ENCODE results near the gene MAD2L1BP. TPM values are rescaled to one million over a fixed set of nuclear protein-coding genes. Genes with fewer than 3 reads are reported as not detected.
A peak's percentile ranks its signal among the peaks of the same experiment; 100 is the strongest.

The MAD2L1BP gene
- total RNA-seq, 1 experiment from 2014 or later: 52.0 TPM

DNA sequence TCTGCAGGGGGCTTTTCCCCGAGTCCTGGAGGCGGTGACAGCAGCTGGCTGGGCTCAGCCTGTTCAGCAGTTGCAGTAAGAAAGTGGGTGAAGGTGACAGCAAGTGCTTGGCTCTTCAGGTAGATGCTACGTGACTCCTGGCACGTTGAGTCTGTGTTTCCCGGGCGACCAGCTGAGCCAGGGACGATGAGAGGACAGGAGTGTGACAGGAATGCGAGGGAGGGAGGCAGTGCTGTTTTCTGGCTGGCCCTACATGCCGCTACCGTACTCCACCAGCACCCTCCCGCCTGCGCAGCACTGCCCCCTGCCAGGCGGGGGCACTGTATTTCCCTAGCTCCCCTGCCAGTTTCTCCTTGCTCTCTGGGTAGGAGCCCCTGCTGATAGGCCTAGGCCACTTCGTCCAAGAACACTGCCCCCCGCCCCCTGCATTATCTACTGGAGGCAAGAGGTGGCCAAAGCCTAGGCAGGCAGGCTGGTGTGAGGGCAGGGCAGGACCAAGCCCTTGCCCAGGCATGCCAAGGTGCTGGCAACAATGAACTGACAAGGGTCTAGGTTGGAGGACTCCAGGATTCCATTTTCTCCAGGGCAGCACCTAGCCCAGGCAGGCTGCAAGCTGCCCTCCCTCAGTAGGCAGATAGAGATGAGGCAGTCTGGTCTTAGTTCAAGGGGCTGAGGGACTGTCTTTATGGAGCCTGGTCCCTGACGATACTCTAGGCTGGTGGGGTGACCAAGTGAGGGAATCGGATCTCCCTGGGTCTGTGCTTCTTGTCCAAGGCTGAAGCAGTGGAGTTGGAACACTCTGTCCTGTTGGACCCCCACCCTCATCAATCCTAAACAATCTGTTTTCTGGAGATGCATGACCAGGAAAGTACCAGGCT lies 32.8 kb downstream of the MAD2L1BP start:
- no peaks in the 10 kb centered on the region for H3K27me3 ChIP-seq (replicated peaks; ENCODE audit: insufficient read depth, low read depth, low read length, poor library complexity)
- H3K9me3 ChIP-seq (ENCODE audit: low read depth, low read length, poor library complexity, severe bottlenecking): no peaks in the 10 kb centered on the region
- peaks cover 14% of the 10 kb centered on the region for H3K4me1 ChIP-seq (ENCODE audit: insufficient read depth, low read length, poor library complexity, severe bottlenecking)
- no peak for TF ChIP-seq EZH2 (IDR thresholded peaks at IDR 0.05; ENCODE audit: borderline replicate concordance, low read depth, low read length, poor library complexity, severe bottlenecking)
- TF ChIP-seq, protein P1, sequence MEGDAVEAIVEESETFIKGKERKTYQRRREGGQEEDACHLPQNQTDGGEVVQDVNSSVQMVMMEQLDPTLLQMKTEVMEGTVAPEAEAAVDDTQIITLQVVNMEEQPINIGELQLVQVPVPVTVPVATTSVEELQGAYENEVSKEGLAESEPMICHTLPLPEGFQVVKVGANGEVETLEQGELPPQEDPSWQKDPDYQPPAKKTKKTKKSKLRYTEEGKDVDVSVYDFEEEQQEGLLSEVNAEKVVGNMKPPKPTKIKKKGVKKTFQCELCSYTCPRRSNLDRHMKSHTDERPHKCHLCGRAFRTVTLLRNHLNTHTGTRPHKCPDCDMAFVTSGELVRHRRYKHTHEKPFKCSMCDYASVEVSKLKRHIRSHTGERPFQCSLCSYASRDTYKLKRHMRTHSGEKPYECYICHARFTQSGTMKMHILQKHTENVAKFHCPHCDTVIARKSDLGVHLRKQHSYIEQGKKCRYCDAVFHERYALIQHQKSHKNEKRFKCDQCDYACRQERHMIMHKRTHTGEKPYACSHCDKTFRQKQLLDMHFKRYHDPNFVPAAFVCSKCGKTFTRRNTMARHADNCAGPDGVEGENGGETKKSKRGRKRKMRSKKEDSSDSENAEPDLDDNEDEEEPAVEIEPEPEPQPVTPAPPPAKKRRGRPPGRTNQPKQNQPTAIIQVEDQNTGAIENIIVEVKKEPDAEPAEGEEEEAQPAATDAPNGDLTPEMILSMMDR (conservative IDR thresholded peaks at IDR 0.05; ENCODE audit: low read depth, low read length): peak; percentile 74
- intact Hi-C loops (cut with micrococcal nuclease; ENCODE audit: unreplicated experiment): loop anchor here (5.0 kb wide), 1 partner anchor 89 kb away; no protein-coding TSS in a partner anchor
- H3K4me3 ChIP-seq (ENCODE audit: low read depth, low read length, poor library complexity, severe bottlenecking): no peak overlapping the region
- H3K36me3 ChIP-seq (ENCODE audit: insufficient read depth, low read length, poor library complexity, severe bottlenecking): peaks cover 20% of the 10 kb centered on the region
- ChIA-PET CTCF (interaction anchor here (0.7 to 2.6 kb wide), 4 partner anchors 28 to 411 kb away, joined by 3 to 29 read pairs (median 7); no protein-coding TSS in a partner anchor), POLR2A (ENCODE audit: low non-redundant PET) (no interaction called here)
- peak; percentile 76 for DNase-seq (ENCODE audit: low spot score)
- H3K27ac ChIP-seq (ENCODE audit: low read depth, low read length, poor library complexity, severe bottlenecking): no peak overlapping the region
- no TSS peak for BruUV-seq (replicated peaks)

- Histone ChIP-seq H3K4me1 (ENCODE audit: insufficient read depth, low read length, poor library complexity, severe bottlenecking) (peaks cover 14% of the 10 kb centered on the region), H3K27me3 (replicated peaks; ENCODE audit: insufficient read depth, low read depth, low read length, poor library complexity) (no peaks in the 10 kb centered on the region), H3K9me3 (ENCODE audit: low read depth, low read length, poor library complexity, severe bottlenecking) (no peaks in the 10 kb centered on the region), H3K4me3 (ENCODE audit: low read depth, low read length, poor library complexity, severe bottlenecking) (no peak overlapping the region), H3K36me3 (ENCODE audit: insufficient read depth, low read length, poor library complexity, severe bottlenecking) (peaks cover 29% of the 10 kb centered on the region), H3K27ac (ENCODE audit: low read depth, low read length, poor library complexity, severe bottlenecking) (peak overlapping the region; percentile 21)
- ChIA-PET CTCF (interaction anchor here (0.6 to 2.6 kb wide), 3 partner anchors 405 to 553 kb away, joined by 3 to 11 read pairs (median 8); no protein-coding TSS in a partner anchor), POLR2A (ENCODE audit: low non-redundant PET) (interaction anchor here (0.7 kb wide), 1 partner anchor 34 kb away, joined by 3 read pairs; no protein-coding TSS in a partner anchor)
- DNase-seq (ENCODE audit: low spot score): no peak
- intact Hi-C loops (cut with micrococcal nuclease; ENCODE audit: unreplicated experiment): loop anchor here (5.0 kb wide), 1 partner anchor 88 kb away; no protein-coding TSS in a partner anchor
- TF ChIP-seq, protein P1 (conservative IDR thresholded peaks at IDR 0.05; ENCODE audit: low read depth, low read length): no peak
- no peak for TF ChIP-seq EZH2 (IDR thresholded peaks at IDR 0.05; ENCODE audit: borderline replicate concordance, low read depth, low read length, poor library complexity, severe bottlenecking)
- no TSS peak for BruUV-seq (replicated peaks)
These were observed 33.6 kb downstream of the MAD2L1BP start for GRCh38 chr6:43669050-43669921.
